Neural progenitor cell (in vitro differentiated cells): Measurements from ENCODE around the gene GAB2.

ENCODE experiments used
- CTCF ChIP-seq: fragments of 200-600 bp; sonication (generic); IDR thresholded peaks from 2 replicates; pipeline ENCODE4 v1.5.1; 2017; ENCODE audit warnings: antibody characterized with exemption, mild to moderate bottlenecking
- EZH2 ChIP-seq: fragments of 200-600 bp; sonication (generic); IDR thresholded peaks from 2 replicates; pipeline ENCODE4 v1.6.1; 2017; ENCODE audit warnings: antibody characterized with exemption, mild to moderate bottlenecking, moderate library complexity
- EZH2phosphoT487 ChIP-seq: fragments of 200-600 bp; sonication (generic); IDR thresholded peaks from 2 replicates; pipeline ENCODE4 v1.6.1; 2017; ENCODE audit warnings: antibody characterized with exemption

GRCh38 chr11:78214331-78215194, 203.1 kb downstream of the GAB2 start:
- TF ChIP-seq CTCF (no peak), EZH2 (no peak), EZH2phosphoT487 (no peak)
